Stimulated activated naive CD8-positive, alpha-beta T cell treated with anti-CD3 and anti-CD28 coated beads, Interleukin-15, Interleukin-2, amounts not matched to agents 100 U/mL and 50 U/mL, for 24 hours (primary cell): ENCODE data around the gene MT1A.

Source experiments
- ATAC-seq: fragments of 150-1000 bp; cut with Tn5 transposase; one replicate; pipeline ENCODE4 v1.10.0; 2021
- DNase-seq: peaks from one replicate; pipeline ENCODE4 v3.0.0; 2021

MT1A gene

DNA sequence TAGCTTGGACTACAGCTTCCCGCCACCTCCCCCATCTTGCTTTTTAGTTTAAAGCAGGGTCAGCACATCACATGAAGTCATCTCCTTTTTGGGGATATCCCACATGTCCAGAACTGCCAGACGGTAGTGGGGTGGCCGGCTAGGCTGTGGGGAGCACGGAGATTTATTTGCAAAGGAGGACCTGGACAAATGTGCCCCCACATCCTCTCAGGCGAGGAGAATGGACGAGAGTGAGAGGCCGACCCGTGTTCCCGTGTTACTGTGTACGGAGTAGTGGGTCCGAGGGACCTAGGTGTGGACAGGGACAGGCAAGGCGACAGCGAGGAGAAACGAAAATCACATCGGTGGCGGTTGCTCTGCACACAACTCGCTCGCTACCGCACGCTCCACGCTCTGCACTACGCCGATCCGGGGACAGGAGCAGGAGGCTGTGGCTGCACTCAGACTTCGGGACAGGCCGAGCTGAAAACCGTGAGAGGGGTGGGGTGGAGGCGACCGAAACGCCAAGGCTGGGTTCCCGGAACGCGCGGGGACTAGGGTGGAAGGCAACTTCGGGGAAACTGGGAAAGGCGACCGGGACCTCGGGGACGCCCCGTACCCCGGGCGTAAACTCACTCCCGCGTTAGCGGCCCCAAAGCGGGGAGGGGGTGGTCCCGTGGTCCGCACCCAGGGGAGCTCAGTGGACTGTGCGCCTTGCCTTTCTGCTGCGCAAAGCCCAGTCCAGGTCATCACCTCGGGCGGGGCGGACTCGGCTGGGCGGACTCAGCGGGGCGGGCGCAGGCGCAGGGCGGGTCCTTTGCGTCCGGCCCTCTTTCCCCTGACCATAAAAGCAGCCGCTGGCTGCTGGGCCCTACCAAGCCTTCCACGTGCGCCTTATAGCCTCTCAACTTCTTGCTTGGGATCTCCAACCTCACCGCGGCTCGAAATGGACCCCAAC, at the start of gene MT1A:
Gene MT1A, plus strand, starts transcription at position 853 of the 937 bp plus-strand sequence. Its CDS starts 73 bp downstream, at position 926.
- ATAC-seq: no peak
- DNase-seq: peak; percentile 30

DNA sequence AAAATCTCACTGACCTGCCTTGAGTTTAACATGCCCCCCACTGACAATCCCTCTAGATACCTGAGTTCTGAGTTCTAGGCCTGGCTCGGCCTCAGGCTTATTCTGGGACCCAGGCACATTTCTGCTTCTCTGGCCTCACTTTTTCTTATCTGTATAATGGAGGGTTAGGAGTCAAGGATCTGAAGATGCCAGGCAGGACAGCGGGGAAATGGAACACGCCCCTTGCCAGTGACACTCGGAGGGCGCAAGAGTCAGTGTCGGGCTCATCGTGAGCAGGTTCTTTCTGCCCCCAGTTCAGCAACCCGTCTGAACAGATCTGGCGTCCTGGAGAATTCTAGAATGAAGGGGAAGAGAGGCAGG, 49.7 kb upstream of the MT1A start:
- ATAC-seq: no peak
- DNase-seq: no peak

DNA sequence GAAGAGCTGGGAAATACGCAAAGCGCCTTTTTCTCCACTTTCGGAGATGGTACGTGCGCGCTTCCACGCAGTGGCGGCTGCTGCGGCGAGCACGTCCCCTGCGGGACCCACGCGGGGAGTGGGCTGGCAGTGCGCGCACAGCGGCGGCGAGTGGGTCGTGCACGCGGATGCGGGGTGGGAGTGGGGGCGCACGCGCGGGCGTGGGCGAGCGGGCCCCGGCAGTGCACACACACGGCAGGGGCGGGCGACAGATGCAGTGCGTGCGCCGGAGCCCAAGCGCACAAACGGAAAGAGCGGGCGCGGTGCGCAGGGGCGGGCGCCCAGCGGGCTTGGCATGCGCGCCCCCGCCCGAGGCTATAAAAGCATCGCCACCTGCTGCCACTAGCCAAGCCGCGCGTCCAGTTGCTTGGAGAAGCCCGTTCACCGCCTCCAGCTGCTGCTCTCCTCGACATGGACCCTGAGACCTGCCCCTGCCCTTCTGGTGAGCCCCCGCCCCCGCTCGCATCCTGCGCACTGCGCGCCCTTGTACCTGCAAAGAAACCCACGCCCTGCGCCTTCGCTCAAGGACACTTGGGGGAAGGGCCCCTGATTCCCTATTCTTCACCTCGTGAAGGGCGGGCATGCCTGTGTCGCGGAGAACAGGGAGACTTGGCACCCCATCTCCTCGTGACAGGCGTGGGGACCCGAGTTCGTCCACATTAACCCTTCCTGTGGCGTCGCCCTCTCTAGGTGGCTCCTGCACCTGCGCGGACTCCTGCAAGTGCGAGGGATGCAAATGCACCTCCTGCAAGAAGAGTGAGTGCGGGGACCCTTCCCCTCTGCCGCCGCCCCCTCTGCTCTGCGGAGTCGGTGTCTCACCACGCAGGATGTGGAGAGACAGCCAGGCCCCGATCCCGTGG, 49.1 kb upstream of the MT1A start, which contains the start of gene MT3:
Gene MT3, plus strand, starts transcription at position 388 of the 899 bp plus-strand sequence. Its CDS starts 63 bp downstream, at position 451.
- DNase-seq: peak; percentile 52
- ATAC-seq: peak; percentile 73

DNA sequence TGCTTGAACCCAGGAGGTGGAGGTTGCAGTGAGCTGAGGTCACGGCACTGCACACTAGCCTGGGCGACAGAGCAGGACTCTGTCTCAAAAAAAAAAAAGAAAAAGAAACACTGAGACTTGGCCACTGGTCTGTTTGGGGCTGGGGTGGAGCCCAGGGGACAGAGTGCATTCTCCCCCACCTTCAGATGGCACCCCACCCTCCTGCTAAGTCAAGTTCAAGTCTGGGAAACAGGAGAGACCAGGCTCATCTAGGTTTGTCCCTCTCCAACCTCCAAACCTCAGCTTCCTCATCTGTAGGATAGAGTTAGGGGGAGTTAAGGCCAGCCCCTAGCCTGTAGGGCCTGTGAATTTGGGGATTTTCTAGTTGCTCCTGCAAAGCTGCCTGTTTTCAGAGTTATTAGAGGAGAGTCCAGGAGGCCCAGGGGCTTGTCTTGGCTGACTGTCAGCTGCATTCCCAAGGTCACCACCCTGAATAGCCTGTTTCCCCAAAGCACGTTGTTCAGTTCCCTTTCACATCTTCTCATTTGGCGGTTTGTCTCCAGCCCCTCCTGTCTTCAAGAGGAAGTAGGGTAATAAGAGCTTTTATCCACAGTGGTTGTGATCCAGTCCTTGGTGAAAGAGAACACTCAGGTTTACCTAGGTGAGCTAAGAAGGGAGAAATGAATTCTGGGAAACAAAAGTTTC, 46.9 kb upstream of the MT1A start:
- DNase-seq (no peak), ATAC-seq (no peak)

DNA sequence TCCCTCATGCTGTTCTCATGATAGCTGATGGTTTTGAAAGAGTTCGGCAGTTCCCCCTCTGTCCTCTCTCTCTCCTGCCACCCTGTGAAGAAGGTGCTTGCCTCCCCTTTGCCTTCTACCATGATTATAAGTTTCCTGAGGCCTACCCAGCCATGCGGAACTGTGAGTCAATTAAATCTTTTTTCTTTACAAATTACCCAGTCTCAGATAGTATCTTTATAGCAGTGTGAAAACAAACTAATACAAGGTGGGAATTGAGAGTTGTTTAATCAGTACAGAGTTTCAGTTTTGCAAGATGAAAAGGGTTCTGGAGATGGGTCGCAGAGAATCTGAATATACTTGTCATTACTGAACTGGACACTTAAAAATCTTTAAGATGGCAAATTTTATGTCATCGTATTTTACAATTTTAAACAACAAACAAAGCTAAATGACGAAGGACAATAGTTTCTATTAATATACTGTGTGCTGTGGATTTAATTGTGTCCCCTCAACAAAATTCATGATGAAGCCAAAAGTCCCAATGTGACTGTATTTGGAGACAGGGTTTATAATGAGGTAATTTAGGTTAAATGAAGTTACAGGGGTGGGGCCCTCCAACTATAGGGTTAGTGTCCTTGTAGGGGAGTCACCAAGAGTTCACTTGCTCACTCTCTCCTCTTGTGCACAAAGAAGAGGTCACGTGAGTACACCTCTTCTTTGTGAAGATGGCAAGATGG, 44.7 kb upstream of the MT1A start:
- ATAC-seq: no peak
- DNase-seq: no peak

DNA sequence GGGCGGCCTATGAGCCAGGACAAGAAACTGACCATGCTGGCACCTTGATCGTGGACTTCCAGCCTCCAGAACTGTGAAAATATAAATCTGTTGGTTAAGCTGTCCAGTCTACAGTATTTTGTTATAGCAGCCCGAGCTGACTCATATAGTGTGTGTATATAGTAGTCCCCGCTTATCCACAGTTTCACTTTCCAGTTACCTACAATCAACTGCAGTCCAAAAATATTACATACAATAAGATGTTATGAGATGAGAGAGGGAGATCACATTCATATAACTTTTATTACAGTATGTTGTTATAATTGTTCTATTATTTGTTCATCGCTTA, 44.2 kb upstream of the MT1A start:
- DNase-seq: no peak
- ATAC-seq: no peak

DNA sequence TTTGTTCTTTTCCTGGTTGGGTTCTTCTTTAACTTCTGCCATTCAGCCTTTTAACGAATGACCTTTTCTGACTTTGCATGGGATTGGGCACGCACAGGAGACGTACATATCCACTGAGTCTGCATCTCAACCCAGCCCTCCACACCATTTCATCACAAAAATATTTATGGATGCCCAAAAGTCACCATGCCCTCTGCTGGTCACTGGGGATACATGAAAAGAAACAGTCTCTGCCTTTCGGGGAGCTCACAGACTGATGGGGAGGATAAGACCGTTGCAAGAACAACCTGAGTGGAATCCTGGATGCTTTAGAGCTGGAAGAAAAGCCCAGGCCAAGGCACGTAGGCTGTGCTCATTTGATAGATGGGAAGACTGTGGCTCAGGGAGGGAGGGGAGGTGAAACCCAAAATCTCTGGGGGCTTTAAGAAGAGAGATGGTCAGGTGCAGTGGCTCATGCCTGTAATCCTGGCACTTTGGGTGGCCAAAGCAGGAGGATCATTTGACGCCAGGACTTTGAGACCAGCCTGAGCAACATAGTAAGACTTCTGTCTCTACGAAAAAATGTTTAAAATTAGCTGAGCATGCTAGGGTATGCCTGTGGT, 38.0 kb upstream of the MT1A start:
- ATAC-seq (peak; percentile 51), DNase-seq (peak; percentile 20)

DNA sequence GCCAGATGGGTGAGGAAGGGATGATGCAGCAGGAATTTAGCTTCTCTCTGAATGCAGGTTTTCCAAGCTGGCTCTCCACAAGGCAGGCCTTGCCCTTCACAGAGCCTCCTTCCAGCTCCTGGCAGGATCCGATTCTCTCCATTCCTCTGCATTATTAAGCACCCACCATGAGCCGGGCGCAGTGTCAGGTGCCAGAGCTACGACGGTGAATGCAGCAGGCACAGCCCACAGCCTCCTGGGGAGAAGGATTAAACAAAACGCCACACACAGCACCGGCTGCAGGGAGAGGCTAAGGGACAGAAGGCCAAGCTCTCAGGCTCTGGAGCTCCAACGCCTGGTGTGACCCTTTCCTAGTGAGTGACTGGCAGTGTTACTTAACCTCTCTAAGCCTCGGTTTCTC, 37.1 kb upstream of the MT1A start:
- ATAC-seq (no peak), DNase-seq (no peak)

DNA sequence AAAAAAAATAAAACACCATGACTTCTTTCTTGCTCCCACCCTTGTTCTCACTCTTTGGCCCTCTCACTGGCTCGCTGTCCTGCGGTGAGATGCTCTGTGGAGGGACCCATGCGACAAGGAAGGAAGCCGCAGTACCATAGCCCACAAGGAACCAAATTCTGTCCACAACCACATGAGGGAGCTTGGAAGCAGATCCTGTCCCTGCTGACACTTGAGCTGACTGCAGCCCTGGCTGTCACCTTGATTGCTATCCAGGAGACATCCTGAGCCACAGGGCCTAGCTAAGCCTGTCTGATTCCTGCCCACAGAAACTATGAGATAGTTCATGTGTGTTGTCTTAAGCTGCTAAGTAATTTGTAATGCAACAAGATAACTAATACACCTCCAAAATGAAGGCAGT, 34.9 kb upstream of the MT1A start:
- DNase-seq: peak; percentile 26
- no peak for ATAC-seq

DNA sequence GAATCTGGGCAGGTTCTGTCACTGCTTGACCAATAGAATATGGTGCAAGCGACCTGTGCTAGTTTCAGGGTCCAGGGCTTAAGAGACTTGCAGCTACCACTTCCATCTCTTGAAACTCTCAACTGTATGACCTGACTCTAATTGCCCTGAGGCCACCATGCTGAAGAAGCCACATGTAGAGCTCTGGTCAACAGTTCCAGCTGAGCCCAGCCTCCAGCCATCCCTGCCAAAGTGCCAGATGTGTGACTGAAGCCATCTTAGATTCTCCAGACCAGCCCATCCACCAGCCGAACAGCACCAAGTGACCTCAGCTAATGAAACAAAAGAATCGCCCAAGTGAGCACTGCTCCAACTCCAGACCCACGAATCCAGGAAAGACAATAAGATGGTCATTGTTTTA, 33.5 kb upstream of the MT1A start:
- DNase-seq: no peak
- no peak for ATAC-seq

DNA sequence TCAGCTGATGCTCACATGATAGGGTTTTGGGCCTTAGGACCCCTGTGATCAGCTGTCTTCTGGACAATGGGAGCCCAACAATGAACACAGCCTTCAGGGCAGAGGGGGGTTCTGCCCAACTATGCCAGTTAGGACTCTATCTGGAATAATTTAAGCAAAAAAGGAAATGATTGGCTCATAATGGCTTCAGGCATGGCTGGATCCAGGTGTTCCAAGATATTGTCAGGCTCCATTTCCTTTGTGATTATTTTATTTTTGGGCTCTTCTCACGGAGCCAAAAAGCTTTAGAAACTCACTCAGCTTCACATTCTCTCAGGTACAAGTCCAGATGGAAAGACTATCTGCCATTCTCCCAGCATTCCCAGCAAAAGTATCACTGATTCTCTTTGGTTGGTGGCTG, 33.0 kb upstream of the MT1A start:
- DNase-seq (no peak), ATAC-seq (no peak)

DNA sequence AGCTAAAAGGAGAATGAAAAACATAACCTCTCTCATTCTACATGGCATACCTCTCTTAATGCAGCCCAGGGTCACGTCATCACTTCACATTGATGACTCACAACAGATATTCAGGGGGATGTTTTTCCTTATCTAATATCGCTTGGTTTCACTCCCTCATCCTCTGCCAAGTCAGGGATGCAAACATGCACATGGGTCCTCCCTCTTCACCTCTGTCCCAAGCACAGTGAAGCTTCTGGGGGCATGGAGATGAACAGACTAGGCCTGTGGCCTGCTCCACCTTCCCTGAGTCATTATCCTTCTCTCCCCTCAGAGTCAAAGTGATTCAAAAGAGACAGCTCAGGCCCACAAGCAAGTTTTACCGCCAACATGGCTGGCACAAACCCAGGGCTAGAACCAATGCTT, 32.4 kb upstream of the MT1A start:
- no peak for ATAC-seq
- peak; percentile 28 for DNase-seq

DNA sequence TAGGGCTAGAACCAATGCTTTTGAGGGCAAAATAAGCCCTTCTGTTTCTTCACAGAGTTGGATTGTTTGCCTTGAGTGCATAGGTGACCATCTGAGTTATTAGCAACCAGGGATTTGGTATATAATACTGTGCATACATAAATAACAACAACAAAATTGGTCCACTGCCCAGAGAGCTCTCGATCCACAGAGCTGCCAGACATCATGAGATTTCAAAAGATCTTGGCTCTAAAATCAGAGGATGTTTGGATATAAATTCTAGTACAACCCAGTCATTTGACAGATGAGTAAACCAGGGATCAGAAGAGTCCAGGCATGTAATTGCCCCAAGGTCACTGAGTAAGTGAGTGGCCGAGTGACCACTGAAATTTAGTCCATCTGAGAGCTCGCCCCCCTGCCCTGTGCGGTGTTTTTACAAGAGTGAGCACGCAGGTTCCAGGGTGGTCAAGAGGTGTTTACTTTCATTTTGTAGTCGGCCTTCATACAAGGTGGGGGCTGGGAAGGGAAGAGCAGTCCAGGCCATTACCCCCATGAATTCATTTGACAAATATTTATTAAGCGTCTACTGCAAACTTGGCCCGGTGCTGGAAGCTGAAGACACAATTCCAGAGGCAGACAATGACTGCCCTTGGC, 31.9 kb upstream of the MT1A start:
- DNase-seq (no peak), ATAC-seq (no peak)

DNA sequence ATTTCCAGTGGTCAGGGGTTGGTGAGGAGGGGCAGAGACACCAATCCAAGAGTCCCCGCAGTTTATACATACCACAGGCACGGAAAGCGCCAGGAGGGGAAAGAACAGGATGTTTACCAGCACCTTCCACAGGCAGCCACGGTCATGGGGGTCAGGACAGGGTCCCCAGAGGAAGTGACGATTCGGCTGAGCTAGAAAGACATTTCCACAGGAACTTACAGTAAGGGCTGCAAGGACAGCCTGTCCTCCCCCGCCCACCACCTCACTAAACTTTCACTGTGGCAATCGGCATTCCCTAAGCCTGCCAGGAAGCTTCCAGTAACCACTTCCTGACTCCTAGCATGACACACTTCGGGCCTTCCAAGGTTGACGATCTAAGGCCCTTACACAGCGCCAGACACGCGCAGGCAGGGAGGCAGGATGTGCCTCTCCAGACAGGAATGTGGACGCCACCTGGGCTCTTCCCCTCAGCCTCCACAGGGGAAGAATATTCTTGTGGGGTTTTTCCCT, 31.3 kb upstream of the MT1A start:
- ATAC-seq (no peak), DNase-seq (peak; percentile 37)

DNA sequence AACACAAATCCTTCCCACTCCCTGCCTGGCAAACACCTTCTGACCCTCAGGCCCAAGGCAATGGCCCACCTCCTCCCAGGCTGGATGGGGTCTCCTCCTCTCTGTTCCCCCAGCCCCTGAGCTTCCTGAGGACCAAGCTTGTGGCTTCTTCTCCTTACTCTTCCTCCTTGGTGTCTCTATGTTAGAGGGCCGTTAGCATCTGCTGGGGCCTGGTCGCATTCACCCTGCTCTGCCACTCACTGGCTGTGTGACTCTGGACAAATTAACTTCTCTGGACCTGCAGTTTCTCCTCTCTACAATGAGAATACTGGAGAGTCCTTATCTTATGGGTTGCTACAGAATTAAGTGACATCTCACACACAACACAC, 30.8 kb upstream of the MT1A start:
- no peak for DNase-seq
- ATAC-seq: no peak

DNA sequence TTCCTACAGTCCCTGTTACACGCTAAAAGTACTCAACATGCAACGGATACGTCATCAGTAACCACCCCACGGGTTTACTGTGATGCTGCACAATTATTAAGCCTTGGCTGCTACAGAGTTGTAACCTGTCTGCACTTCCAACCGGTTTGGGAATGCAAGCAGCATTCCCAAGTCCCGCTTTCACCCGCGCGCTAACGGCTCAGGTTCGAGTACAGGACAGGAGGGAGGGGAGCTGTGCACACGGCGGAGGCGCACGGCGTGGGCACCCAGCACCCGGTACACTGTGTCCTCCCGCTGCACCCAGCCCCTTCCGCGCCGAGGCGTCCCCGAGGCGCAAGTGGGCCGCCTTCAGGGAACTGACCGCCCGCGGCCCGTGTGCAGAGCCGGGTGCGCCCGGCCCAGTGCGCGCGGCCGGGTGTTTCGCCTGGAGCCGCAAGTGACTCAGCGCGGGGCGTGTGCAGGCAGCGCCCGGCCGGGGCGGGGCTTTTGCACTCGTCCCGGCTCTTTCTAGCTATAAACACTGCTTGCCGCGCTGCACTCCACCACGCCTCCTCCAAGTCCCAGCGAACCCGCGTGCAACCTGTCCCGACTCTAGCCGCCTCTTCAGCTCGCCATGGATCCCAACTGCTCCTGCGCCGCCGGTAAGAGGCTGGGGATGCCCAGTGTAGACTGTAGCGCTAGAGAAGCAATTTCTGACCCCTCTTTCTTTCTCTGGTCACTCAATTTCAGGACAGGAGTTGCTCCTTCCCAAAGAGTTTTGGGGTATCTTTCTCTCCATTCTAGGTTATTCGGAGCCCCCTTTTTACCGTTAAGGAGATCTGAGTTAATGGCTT, 30.2 kb upstream of the MT1A start, which contains the start of gene MT2A:
Gene MT2A, plus strand, starts transcription at position 542 of the 833 bp plus-strand sequence. Its CDS starts 72 bp downstream, at position 614.
- DNase-seq (peak; percentile 92), ATAC-seq (peak; percentile 72)

DNA sequence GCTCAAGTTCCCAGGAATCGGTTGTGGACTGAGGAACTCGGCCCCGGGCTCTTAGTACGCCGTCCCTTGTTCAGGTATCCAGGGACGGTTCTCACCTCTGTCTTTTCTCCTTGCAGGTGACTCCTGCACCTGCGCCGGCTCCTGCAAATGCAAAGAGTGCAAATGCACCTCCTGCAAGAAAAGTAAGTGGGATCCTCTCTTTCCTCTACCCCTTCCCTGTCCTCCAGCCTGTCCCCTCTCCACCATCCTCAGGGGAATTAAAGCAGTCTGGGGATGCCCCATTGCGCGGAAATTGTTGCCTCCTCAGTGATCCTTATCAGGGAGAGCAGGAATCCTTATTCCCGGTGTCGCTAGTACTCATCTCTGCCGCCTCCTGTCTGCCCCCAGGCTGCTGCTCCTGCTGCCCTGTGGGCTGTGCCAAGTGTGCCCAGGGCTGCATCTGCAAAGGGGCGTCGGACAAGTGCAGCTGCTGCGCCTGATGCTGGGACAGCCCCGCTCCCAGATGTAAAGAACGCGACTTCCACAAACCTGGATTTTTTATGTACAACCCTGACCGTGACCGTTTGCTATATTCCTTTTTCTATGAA, 29.5 kb upstream of the MT1A start:
- ATAC-seq (no peak), DNase-seq (no peak)

DNA sequence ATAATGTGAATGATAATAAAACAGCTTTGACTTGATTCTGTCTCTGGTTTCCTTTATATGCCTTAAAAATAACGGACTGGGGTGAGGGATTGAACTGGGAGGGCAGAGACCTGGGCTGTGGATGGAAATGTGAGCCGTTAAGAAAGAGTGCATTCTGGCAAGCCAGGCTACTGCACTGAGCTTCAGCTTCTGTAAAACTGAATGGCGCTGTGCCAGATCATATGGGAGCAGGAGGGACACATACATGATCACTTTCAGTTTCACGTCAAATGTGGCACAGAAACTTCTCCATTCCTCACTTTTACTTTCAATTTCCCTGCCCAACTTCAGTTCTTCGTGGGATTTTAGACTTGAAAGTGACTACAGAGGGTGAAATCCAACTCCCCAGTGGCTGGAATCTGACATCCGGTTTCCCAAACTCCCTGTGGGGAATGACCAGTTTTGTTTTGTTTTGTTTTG, 29.0 kb upstream of the MT1A start:
- DNase-seq (peak; percentile 80), ATAC-seq (peak; percentile 44)

DNA sequence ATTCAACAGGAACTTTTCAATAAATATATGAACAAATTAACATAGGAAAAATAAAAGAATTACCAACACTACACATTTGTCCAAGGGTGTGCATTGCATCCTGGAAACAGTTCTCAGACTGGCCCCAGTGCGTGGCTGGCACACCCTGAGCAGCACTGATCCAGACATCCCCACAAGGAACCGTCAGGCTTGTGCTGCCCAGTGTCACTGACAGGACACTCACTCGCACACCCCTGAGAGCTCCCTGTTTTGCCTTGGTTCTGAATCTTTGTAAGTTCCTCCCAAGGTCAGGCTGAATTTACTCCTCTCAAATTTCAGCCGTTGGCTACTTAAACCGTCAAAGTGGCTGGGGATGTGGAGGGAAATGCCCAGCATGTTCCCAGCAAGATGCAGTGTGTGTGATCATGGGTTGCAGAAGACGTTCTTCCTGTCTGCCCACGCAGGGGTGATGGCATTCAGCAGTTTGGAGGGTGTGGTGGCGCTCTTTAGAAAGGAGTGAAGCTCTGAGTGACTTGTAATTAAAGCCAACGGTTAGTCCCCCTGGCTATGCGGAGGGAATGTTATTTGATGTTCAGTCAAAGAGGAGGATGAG, 28.4 kb upstream of the MT1A start:
- DNase-seq (peak; percentile 85), ATAC-seq (peak; percentile 57)
